HEK293T (cell line): ENCODE measurements around the gene LGALS7B.

Experiments
- ARNT ChIP-seq: fragments of 450-650 bp; IDR thresholded peaks from 2 replicates; pipeline ENCODE4 v1.6.1; 2017; ENCODE audit warnings: mild to moderate bottlenecking
- BHLHE40 ChIP-seq: fragments of 450-650 bp; IDR thresholded peaks from 2 replicates; pipeline ENCODE4 v1.6.1; 2016; ENCODE audit warnings: mild to moderate bottlenecking, moderate library complexity, borderline replicate concordance
- CTBP1 ChIP-seq: fragments of 450-650 bp; IDR thresholded peaks from 2 replicates; pipeline ENCODE4 v1.6.1; 2016; ENCODE audit warnings: borderline replicate concordance
- ELF4 ChIP-seq: fragments of 450-650 bp; IDR thresholded peaks from 2 replicates; pipeline ENCODE4 v1.6.1; 2017; ENCODE audit warnings: antibody characterized with exemption
- FOXK2 ChIP-seq: fragments of 450-650 bp; IDR thresholded peaks from 2 replicates; pipeline ENCODE4 v1.6.1; 2016; ENCODE audit warnings: mild to moderate bottlenecking
- FOXM1 ChIP-seq: fragments of 450-650 bp; IDR thresholded peaks from 2 replicates; pipeline ENCODE4 v1.6.1; 2017; ENCODE audit warnings: mild to moderate bottlenecking, borderline replicate concordance
- HDGF ChIP-seq: fragments of 450-650 bp; IDR thresholded peaks from 2 replicates; pipeline ENCODE4 v1.6.1; 2017; ENCODE audit warnings: antibody characterized with exemption, borderline replicate concordance
- L3MBTL2 ChIP-seq: fragments of 450-650 bp; conservative IDR thresholded peaks from 2 replicates; pipeline ENCODE4 v1.6.1; 2016; ENCODE audit warnings: mild to moderate bottlenecking
- LEF1 ChIP-seq: fragments of 450-650 bp; IDR thresholded peaks from 2 replicates; pipeline ENCODE4 v1.6.1; 2017; ENCODE audit warnings: mild to moderate bottlenecking, borderline replicate concordance
- PKNOX1 ChIP-seq: fragments of 450-650 bp; IDR thresholded peaks from 2 replicates; pipeline ENCODE4 v1.6.1; 2016
- SP1 ChIP-seq: fragments of 450-650 bp; IDR thresholded peaks from 2 replicates; pipeline ENCODE4 v1.6.1; 2017
- SUZ12 ChIP-seq: fragments of 450-650 bp; IDR thresholded peaks from 2 replicates; pipeline ENCODE4 v1.6.1; 2016; ENCODE audit warnings: mild to moderate bottlenecking
- TARDBP ChIP-seq: fragments of 450-650 bp; IDR thresholded peaks from 2 replicates; pipeline ENCODE4 v1.6.1; 2016
- ZNF384 ChIP-seq: fragments of 450-650 bp; IDR thresholded peaks from 2 replicates; pipeline ENCODE4 v1.6.1; 2016

GRCh38 chr19:38812009-38812840, 23.2 kb downstream of the LGALS7B start:
- TF ChIP-seq ARNT (no peak), FOXM1 (no peak), CTBP1 (no peak), SP1 (no peak), LEF1 (no peak), ZNF384 (no peak), ELF4 (no peak), TARDBP (no peak), FOXK2 (no peak), BHLHE40 (no peak), SUZ12 (no peak), PKNOX1 (no peak), L3MBTL2 (no peak), HDGF (no peak)
